GM21737 (cell line): ENCODE results near the gene CNOT1.
"Not testable (repeated sequence)": the region's sequence is repeated elsewhere in the genome, so short reads cannot be mapped to it uniquely, and the experiment has no call there.

ENCODE experiments used
- ATAC-seq: cut with Tn5 transposase; IDR thresholded peaks from one replicate; pipeline ENCODE4 v1.9.1; 2021; ENCODE audit warnings: mild to moderate bottlenecking, moderate library complexity; ENCODE audit not compliant: unreplicated experiment

The CNOT1 gene

DNA sequence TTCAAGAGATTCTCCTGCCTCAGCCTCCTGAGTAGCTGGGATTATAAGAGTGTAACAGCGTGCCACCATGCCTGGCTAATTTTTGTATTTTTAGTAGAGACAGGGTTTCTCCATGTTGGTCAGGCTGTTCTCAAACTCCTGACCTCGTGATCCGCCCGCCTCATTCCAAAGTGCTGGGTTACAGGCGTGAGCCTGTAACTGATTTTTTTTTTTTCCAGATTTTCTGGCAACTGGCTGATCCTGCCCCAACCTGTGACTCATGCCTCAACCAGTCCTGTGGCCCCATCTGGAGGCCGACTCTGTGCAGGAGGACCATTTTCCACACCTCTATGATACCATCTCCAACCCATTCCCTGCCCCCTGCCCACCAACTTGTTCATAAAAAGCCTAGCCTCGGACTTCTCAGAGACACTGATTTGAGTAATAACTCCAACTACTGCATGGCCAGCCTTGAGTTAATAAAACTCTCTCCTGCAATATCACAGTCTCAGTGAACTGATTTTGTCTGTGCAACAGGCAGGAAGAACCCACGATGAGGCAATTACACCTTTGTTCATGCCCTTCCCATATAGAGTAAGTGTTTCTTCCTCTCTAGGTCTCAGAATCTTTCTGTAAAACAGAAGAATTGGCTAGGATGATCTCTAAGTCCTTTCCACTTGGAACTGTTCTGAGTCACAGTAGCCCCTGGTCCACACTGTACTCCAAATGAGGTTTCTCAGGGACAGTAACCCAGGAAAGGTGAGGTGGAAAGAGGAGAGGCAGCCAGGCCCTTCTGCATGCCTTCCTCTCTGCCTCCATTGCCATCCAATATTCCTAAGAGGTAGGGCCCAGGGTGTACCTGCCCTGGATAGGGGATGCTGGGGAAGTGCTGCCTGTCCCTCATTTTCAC, 8.8 kb upstream of the CNOT1 start:
- no peak for ATAC-seq

DNA sequence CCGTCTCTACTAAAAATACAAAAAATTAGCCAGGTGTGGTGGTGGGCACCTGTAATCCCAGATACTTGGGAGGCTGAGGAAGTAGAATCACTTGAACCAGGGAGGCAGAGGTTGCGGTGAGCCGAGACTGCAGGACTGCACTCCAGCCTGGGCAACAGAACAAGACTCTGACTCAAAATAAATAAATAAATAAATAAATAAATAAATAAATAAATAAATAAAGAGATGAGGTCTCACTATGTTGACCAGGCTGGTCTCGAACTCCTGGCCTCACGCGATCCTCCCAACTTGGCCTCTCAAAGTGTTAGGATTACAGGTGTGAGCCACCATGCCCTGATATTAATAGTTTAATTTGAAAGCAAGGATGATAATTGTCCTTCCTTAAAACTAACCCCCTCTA, 7.4 kb upstream of the CNOT1 start:
- ATAC-seq = not testable (repeated sequence)

DNA sequence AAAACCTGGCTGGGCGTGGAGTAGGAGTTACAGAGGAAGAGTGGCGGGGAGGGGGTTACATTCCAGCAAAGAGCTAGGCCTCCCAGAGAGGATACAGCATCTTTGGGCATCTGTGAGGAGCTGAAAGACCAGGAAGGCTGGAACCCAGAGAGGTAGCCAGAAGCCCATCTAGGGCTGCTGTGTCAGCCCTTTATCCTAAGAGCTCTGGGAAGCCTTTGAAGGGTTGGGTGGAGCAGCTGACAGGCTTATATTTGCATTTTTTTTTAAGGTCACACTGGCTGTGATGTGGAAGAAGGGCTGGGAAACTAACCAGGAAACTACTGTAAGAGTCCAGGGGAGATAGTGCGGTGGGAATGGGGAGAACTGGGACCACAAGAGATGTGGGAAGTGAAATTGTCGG, 6.8 kb upstream of the CNOT1 start:
- ATAC-seq = no peak

DNA sequence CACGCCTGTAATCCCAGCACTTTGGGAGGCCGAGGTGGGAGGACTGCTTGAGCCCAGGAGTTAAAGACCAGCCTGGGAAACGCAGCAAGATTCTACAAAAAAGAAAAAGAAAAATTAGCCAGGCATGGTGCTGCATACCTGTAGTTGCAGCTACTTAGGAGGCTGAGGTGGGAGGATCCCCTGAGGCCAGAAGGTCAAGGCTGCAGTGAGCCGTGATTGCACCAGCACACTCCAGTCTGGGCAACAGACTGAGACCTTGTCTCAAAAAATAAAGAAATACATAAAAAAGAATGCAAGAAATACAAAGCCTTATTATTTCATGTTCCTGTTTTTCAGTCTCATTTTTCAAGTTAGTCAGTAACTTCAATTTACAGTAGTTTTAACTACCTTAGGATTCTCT, 5.9 kb upstream of the CNOT1 start:
- ATAC-seq = no peak

DNA sequence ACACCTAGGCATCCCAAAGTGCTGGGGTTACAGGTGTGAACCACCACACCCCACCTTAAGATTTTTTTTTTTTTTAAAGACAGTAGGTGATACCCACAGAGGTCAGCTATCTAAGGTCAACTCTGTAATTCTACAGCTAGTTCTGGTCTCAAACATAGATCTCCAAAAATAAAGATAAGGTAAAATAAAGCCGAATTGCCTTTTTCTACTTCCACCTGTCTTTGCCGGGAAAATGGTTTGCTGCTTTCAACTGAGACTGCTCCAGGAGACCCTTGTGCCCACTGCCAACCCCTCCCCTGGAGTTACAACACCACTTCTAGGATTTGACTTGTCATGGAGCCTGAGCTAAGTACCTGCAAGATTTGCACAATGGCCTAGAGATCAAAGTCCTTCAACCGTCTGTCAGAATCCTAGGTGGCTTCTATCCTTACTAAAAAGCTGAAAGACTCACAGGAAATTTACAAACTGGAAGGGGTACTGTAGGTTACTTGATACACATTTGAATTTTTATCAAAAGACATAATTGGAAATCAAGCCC, 4.7 kb upstream of the CNOT1 start:
- no peak for ATAC-seq

DNA sequence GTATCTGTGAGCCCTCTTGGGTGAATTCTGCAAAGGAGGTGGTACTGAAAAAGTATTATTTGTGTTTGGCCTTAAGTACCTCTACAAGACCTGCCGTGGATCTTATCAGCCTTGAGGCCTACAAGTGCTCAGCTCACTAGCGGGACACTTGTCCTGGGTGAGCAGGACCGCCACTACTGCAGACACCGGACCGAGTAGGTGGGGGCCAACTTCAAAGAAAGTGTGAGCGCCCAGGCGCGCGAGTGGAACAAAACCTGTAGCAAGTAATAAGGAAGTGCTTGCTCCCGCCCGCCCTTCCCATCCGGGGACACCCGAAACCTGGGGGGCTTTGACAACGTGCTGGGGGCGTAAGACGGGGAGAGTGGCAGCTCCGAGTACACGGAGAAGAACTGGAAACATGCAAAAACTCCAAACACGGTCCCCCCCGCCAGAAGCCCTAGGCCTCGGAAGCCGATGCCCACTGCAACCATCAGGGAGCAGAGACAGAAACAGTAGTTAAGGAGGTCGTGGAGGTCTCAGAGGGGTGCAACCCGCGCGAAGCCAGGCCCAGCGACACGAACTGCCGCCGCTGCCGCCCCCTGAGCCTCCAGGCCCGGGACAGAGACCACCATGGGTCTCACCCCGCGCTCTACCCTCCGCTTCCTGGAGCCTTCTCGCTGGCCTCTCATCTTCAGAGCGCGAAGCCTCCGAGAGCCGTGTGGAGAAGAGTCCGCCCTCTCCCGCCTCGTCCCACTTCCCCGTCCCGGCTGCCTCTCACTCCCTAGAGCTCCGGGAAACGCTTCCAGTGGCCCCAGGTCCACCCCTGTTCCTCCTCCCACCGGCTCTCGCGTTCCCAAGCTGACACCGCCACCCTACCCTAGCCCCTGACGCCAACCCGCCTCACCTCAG, 537 bp downstream of the CNOT1 start:
- ATAC-seq = peak; percentile 1

DNA sequence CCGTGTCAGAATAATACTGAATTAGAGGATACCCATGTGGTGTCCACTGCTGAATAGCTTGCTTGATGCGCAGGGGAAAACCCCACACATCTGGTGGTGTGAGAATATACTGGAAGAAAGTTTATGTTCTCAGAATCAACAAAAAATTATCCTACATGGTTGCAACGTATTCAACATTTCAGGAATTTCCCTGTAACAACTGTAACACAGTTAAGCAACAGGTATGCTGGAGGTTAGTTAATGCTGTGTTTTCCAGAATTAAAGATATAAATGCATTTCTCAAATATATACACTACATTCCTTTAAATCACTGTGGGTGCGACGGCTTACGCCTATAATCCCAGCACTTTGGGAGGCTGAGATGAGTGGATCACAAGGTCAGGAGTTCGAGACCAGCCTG, 5.4 kb downstream of the CNOT1 start:
- ATAC-seq = no peak

DNA sequence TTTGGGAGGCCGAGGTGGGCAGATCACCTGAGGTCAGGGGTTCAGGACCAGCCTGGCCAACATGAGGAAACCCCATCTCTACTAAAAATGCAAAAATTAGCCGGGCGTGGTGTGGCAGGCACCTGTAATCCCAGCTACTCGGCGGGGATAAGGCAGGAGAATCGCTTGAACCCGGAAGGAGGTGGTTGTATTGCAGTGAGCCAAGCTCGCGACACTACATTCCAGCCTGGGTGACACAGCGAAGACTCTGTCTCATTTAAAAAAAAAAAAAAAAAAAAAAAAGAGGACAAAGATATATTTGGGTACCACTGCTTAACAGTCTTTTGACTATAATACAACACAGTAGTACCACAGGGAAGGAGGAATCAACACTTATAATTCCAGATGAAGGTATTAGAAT, 9.2 kb downstream of the CNOT1 start:
- ATAC-seq = no peak

DNA sequence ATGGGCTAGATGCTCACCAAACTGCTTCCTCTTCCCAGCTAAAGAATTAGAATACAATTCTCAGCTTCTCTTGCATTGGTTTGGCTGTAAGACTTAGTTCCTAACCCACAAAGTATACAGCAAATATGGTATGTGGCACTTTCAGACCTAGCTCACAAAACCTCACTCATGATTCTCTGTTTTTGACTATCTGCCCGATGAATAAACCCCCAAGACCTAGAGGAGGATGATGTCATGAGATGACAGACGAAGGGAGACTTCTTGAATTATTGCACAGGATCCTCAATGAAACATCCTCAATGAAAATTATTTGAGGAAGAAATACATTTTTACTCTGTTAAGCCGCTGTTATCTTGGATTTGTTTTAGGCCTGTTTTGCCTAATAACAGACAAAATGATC, 14.3 kb downstream of the CNOT1 start:
- ATAC-seq = no peak

DNA sequence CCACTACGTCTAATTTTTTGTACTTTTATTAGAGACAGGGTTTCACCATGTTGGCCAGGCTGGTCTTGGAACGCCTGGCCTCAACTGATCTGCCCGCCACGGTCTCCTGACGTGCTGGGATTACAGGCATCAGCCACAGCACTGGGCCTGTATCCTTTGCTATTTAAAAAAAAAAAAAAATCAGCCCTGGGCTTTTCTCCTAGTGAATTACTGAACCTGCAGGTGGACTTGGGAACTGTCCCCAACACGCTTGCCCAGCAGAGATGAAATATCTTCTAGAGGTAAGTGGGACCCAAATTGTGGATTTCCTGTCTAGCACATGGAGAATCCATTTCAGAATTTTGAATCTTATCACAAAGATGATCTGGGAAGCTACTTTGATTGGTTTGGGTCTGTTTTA, 14.8 kb downstream of the CNOT1 start:
- ATAC-seq = no peak

DNA sequence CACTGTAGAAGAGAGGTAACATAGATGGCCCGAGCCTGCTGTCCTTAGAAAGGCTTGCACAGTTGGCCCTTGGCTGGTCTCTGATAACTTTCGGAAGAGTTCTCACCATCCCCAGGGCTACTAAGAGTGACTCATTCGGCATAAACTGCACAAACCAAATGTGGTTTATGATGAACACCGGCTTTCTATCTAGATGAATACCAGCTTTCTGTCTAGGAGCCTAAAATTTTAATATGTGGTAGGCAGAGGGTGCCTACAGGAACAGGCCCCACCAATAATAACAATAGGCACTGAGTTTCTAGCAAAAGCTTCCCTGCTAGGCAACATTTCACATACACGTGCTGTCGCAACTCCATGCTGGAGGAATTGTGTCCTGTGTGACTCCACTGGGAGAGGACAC, 15.4 kb downstream of the CNOT1 start:
- ATAC-seq = no peak

DNA sequence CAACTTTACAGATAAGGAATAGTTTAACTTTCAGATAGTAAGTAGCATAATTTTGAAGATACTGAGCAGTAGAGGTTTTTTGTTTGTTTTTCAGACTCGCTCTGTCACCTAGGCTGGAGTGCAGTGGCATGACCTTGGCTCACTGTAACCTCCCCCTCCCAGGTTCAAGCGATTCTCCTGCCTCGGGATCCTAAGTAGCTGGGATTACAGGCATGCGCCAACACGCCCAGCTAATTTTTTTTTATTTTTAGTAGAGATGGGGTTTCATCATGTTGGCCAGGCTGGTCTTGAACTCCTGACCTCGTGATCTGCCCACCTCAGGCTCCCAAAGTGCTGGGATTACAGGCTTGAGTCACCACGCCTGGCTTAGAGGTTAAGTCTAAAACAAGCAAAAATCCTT, 16.7 kb downstream of the CNOT1 start:
- ATAC-seq = not testable (repeated sequence)

DNA sequence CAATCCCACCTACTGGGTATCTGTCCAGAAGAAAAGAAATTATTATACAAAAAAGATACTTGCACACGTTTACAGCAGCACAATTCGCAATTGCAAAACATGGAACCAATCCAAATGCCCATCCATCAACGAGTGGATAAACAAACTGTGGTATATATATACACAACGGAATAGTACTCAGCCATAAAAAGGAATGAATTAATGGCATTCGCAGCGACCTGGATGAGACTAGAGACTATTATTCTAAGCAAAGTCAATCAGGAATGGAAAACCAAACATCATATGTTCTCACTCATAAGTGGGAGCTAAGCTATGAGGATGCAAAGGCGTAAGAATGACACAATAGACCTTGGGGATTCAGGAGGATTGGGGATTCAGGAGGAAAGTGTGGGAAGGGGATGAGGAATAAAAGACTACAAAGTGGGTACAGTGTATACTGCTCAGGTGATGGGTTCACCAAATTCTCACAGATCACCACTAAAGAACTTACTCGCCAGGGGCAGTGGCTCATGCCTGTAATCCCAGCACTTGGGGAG, 21.0 kb downstream of the CNOT1 start:
- ATAC-seq = no peak

DNA sequence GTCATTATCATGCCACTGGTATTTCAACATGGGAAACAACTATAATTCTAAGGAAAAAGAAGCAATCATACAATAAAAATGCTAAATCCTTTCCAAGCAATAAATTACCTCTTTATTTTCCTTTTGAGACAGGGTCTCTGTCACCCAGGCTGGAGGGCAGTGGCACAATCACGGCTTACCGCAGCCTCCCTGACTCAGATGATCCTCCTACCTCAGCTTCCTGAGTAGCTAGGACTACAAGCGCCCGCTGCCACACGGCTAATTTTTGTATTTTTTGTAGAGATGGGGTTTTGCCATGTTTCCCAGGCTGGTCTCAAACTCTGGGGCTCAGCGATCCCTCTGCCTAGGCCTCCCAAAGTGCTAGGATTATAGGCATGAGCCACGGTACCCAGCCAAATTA, 24.1 kb downstream of the CNOT1 start:
- ATAC-seq = no peak

DNA sequence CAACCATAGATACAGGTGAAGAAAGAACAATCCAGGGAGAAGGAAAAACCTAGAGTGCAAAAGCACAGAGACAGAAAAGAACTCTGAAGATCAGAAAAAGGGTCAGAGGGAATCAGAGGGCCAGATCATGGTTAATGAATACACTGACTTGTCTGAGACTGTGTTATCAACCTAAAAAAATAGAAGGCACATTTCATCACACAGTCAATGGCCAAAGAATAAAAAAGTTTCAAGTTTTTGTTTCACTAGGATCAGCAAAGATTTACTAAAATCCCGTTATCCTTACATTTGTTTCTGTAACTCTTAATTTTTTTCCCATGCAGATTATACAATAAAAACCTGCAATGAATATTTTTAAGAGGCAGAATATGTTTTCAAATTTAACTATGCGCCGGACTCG, 38.5 kb downstream of the CNOT1 start:
- ATAC-seq = no peak

DNA sequence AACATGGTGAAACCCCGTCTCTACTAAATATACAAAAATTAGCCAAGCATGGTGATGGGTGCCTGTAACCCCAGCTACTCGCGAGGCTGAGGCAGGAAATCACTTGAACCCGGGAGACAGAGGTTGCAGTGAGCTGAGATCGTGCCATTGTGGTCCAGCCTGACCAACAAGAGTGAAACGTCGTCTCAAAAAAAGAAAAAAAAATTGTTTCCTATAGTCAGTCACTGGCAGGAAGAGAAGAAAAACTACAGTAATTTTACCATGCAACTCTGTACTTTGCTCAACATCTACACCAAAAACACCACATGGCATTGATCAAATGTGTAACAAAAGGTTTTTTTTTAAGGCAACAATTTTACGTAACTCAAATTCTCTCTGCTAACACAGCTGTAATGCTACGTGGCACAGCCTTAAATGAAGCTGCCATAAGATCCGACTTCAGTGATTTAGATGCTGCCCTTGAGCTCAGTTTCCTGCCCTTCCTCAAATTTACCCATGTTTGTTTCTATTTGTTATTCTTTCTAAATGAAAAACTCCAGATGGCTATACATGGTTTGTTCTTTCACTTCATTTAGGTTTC, 40.2 kb downstream of the CNOT1 start:
- no peak for ATAC-seq

DNA sequence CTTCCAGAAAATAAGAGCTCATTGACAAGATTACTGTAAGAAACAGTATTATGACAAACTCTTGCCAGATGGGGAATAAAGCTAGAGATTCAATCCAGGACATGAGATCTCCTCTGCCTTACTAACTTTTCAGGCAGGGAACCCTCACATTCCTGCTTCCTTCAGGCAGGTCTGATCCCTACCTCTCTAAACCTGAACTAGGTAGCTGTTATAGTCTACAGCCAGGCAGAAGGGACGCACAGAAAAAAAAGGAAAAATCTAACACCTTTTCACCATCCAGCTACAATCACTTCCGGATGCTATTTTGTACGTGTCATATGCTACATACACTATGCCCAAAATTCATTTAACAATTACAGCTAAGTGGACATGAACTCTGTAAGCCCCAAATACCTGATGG, 41.2 kb downstream of the CNOT1 start:
- no peak for ATAC-seq

DNA sequence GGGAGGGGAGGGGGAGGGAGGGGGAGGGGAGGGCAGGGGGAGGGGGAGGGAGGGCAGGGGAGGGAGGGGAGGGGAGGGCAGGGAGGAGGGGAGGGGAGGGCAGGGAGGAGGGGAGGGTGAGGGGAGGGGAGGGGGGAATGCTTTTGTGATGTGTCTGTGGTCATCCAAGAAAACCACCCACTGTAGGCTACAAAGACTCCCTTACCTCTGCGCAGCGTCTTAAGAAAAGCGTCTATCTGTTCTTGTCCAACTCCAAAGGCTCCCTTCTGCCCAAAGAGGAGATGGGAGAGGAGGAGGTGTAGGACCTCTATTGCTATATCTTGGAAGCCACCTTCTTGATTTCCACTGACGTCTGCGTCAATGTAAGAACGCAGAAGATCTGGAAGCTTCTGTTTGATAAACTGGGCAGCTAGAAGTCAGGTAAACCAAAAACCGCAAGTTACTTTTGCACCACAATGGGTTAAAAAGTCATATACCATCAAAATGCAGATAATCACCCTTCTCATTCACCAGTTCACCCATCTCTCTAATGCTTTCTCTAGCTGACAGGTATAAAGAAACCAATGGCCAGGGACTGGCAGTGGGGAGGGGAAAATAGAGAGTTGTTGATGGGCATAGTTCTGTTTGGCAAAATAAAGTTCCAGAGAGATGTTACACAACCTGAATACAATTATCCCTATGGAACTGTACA, 43.1 kb downstream of the CNOT1 start:
- ATAC-seq = no peak

DNA sequence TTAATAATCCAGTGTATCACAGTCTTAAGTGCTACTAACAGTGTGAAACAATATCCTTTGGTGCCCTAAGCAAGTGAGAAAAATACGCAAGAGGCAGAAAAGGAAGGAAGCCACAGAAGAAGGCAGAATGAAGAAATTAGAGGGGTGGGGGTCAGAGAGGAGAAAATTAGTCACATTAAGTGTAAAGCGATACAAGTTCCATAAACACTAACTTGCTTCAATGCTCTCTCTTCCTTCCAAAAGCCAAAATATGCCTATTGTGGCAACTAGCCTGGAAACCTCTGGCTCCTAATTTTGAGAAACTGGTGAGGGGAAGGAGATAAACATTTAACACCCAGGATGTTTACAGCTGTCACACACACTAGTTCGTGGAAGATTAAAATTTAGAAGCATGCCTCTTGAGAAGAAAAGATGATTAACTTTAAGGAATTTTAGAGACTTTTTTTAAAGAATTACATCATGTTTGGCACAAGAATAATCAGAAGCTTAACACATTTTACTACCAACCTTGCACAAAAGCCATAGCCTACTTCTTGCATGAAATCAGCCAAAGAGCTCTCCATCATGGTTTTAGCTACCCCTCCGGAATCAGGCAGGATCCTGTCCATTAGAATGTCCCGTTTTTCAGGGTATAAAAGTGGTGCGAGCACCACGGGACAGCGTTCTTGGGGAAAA, 44.7 kb downstream of the CNOT1 start:
- no peak for ATAC-seq
